Measurements from ENCODE around the gene NAALADL2.

GRCh38 chr3:175068587-175068986, 209.5 kb downstream of the NAALADL2 start:
- no peak for TF ChIP-seq CHD2 (IDR thresholded peaks at IDR 0.05; ENCODE audit: low read length, partially characterized antibody)
- TF ChIP-seq, protein P1, sequence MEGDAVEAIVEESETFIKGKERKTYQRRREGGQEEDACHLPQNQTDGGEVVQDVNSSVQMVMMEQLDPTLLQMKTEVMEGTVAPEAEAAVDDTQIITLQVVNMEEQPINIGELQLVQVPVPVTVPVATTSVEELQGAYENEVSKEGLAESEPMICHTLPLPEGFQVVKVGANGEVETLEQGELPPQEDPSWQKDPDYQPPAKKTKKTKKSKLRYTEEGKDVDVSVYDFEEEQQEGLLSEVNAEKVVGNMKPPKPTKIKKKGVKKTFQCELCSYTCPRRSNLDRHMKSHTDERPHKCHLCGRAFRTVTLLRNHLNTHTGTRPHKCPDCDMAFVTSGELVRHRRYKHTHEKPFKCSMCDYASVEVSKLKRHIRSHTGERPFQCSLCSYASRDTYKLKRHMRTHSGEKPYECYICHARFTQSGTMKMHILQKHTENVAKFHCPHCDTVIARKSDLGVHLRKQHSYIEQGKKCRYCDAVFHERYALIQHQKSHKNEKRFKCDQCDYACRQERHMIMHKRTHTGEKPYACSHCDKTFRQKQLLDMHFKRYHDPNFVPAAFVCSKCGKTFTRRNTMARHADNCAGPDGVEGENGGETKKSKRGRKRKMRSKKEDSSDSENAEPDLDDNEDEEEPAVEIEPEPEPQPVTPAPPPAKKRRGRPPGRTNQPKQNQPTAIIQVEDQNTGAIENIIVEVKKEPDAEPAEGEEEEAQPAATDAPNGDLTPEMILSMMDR (IDR thresholded peaks at IDR 0.05), result no peak
- no peak for TF ChIP-seq CEBPB (IDR thresholded peaks at IDR 0.05)
- TF ChIP-seq, protein P2, sequence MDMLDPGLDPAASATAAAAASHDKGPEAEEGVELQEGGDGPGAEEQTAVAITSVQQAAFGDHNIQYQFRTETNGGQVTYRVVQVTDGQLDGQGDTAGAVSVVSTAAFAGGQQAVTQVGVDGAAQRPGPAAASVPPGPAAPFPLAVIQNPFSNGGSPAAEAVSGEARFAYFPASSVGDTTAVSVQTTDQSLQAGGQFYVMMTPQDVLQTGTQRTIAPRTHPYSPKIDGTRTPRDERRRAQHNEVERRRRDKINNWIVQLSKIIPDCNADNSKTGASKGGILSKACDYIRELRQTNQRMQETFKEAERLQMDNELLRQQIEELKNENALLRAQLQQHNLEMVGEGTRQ (IDR thresholded peaks at IDR 0.05), result no peak
- no peak for TF ChIP-seq RARB (CRISPR knock-in tag; IDR thresholded peaks at IDR 0.05)
- TF ChIP-seq BHLHE40 (IDR thresholded peaks at IDR 0.05; ENCODE audit: low read depth, low read length), result no peak

Measured in A549 (cell line).